HTR-8/SVneo (cell line): ENCODE measurements around the gene CREBRF.
"Not testable (repeated sequence)": the region's sequence is repeated elsewhere in the genome, so short reads cannot be mapped to it uniquely, and the experiment has no call there.

Experiments used
- DNase-seq: peaks from one replicate; pipeline ENCODE4 v3.0.0; 2011; ENCODE audit warnings: low spot score, mixed read lengths; ENCODE audit not compliant: insufficient read length
- FAIRE-seq: peaks from 2 replicates; lab custom pipeline; 2011; peaks lifted over from hg19 to GRCh38; lab: Jason Lieb, UNC

The CREBRF gene

GRCh38 chr5:173148354-173148753 is 92.2 kb downstream of the CREBRF start:
- DNase-seq (no peak), FAIRE-seq (no peak)

- FAIRE-seq (no peak), DNase-seq (no peak)
These were observed 96.4 kb downstream of the CREBRF start for GRCh38 chr5:173152547-173152946.

GRCh38 chr5:173153842-173154241 is 97.7 kb downstream of the CREBRF start:
- FAIRE-seq, result no peak
- DNase-seq, result no peak

- not testable (repeated sequence) for DNase-seq, FAIRE-seq
These were observed 98.5 kb downstream of the CREBRF start for GRCh38 chr5:173154619-173155018.

- FAIRE-seq (no peak), DNase-seq (no peak)
These were observed 99.8 kb downstream of the CREBRF start for GRCh38 chr5:173155912-173156311.

GRCh38 chr5:173158366-173158765 is 102.2 kb downstream of the CREBRF start:
- DNase-seq (no peak), FAIRE-seq (no peak)

- FAIRE-seq (no peak), DNase-seq (no peak)
These were observed 103.1 kb downstream of the CREBRF start for GRCh38 chr5:173159256-173159655.

- no peak for FAIRE-seq
- DNase-seq, result no peak
These were observed 105.0 kb downstream of the CREBRF start for GRCh38 chr5:173161148-173161547.

GRCh38 chr5:173163219-173163618 is 107.1 kb downstream of the CREBRF start:
- FAIRE-seq (no peak), DNase-seq (no peak)

GRCh38 chr5:173165177-173166016 is 109.2 kb downstream of the CREBRF start:
- no peak for FAIRE-seq
- no peak for DNase-seq

GRCh38 chr5:173172166-173172565 is 116.0 kb downstream of the CREBRF start:
- no peak for FAIRE-seq

GRCh38 chr5:173175523-173175922 is 119.4 kb downstream of the CREBRF start:
- no peak for DNase-seq
- no peak for FAIRE-seq

More at GRCh38 chr5:173172166-173172565, 116.0 kb downstream of the CREBRF start:
- DNase-seq, result no peak

- FAIRE-seq (no peak), DNase-seq (no peak)
These were observed 122.3 kb downstream of the CREBRF start for GRCh38 chr5:173178369-173178910.

GRCh38 chr5:173180331-173180730 is 124.2 kb downstream of the CREBRF start:
- no peak for DNase-seq
- no peak for FAIRE-seq

- no peak for FAIRE-seq
- DNase-seq, result no peak
These were observed 131.0 kb downstream of the CREBRF start for GRCh38 chr5:173187054-173187743.

GRCh38 chr5:173188280-173188679 is 132.1 kb downstream of the CREBRF start:
- no peak for DNase-seq
- FAIRE-seq, result no peak
